ENCODE data around the gene SEC24B. TPM values are rescaled to one million over a fixed set of nuclear protein-coding genes. Genes with fewer than 3 reads are reported as not detected.

Gene SEC24B
- total and polyA plus RNA-seq, 10 of the 15 experiments (the other 5 are each of a cell fraction or from before 2014, with no cell fraction given): 6.4 to 43.2 (median 16.0) TPM

DNA sequence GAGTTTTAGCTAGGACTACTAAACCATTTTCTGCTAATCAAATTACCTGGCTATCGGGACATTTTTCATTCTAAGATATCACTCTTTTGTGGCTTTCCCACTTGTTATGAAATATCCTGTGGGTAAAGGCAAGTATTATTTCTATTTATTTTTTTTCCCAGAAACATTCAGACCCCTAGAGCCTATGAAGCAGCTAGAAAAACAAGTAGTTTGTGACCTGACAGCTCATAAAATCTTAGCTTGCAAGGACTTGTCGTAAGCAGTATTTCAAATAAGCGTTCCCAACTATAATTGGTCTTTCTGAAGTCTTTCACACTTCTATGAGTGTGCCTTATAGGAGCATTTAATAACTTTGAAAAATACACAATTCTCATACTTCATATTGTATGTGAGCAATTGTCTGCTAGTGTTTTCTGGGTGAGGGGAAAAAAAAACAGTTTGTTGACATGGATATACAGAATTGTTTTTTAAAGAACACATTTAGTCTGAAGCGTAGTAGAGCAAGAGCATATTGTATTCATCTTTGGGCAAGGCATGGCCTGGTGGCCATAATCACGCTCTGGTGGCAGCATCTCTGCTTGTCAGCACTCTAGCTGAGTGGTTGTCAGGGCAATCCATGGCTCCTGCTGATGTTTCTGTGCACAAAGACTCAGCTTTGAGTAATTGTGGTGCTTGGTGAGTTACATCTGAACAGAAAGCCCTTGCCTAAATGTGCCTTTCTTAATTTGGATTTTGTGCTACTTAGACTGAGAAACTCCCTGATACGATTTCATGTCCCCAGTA is 129.0 kb downstream of the SEC24B start (continued):
- TF ChIP-seq ZZZ3 (IDR thresholded peaks at IDR 0.05; ENCODE audit: control insufficient read depth, insufficient read length, low read depth) (no peak), CBFB (IDR thresholded peaks at IDR 0.05; ENCODE audit: low read depth) (no peak), MYC (IDR thresholded peaks at IDR 0.05; ENCODE audit: insufficient read depth, insufficient read length, insufficient replicate concordance, low read length, severe bottlenecking) (no peak), NFIC (IDR thresholded peaks at IDR 0.05; ENCODE audit: low read depth, low read length) (no peak), EGR1 (IDR thresholded peaks at IDR 0.05; ENCODE audit: borderline replicate concordance in 1 of 2, low read depth in 2 of 2, low read length in 2 of 2) (no peak), SMAD1 (IDR thresholded peaks at IDR 0.05; ENCODE audit: low read depth, partially characterized antibody) (no peak), HDAC2 (IDR thresholded peaks at IDR 0.05) (no peak), PAX8 (IDR thresholded peaks at IDR 0.05) (no peak), RCOR1 (conservative IDR thresholded peaks at IDR 0.05; ENCODE audit: low read depth, low read length) (no peak), HDAC6 (IDR thresholded peaks at IDR 0.05; ENCODE audit: unreplicated experiment) (no peak)
- TF ChIP-seq, protein P1, sequence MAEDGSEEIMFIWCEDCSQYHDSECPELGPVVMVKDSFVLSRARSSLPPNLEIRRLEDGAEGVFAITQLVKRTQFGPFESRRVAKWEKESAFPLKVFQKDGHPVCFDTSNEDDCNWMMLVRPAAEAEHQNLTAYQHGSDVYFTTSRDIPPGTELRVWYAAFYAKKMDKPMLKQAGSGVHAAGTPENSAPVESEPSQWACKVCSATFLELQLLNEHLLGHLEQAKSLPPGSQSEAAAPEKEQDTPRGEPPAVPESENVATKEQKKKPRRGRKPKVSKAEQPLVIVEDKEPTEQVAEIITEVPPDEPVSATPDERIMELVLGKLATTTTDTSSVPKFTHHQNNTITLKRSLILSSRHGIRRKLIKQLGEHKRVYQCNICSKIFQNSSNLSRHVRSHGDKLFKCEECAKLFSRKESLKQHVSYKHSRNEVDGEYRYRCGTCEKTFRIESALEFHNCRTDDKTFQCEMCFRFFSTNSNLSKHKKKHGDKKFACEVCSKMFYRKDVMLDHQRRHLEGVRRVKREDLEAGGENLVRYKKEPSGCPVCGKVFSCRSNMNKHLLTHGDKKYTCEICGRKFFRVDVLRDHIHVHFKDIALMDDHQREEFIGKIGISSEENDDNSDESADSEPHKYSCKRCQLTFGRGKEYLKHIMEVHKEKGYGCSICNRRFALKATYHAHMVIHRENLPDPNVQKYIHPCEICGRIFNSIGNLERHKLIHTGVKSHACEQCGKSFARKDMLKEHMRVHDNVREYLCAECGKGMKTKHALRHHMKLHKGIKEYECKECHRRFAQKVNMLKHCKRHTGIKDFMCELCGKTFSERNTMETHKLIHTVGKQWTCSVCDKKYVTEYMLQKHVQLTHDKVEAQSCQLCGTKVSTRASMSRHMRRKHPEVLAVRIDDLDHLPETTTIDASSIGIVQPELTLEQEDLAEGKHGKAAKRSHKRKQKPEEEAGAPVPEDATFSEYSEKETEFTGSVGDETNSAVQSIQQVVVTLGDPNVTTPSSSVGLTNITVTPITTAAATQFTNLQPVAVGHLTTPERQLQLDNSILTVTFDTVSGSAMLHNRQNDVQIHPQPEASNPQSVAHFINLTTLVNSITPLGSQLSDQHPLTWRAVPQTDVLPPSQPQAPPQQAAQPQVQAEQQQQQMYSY (CRISPR knock-in tag; IDR thresholded peaks at IDR 0.05): no peak
